Breast epithelium (tissue), 3 donors: ENCODE results near the gene UNC5A.

ENCODE experiments used
- POLR2AphosphoS5 ChIP-seq, 3 donors: sonication (generic); formaldehyde crosslinking; IDR thresholded peaks; one replicate each; pipeline ENCODE4 v1.6.1; 2017; ENCODE audit warnings: antibody characterized with exemption in 3 of 3
- TF ChIP-seq, protein P1 (sequence below), 3 donors: fragments of 450-650 bp; IDR thresholded peaks; one replicate each; pipeline ENCODE4 v1.5.1; 2016 to 2017; ENCODE audit warnings: antibody characterized with exemption in 3 of 3, mild to moderate bottlenecking in 3 of 3, moderate library complexity in 3 of 3

DNA sequence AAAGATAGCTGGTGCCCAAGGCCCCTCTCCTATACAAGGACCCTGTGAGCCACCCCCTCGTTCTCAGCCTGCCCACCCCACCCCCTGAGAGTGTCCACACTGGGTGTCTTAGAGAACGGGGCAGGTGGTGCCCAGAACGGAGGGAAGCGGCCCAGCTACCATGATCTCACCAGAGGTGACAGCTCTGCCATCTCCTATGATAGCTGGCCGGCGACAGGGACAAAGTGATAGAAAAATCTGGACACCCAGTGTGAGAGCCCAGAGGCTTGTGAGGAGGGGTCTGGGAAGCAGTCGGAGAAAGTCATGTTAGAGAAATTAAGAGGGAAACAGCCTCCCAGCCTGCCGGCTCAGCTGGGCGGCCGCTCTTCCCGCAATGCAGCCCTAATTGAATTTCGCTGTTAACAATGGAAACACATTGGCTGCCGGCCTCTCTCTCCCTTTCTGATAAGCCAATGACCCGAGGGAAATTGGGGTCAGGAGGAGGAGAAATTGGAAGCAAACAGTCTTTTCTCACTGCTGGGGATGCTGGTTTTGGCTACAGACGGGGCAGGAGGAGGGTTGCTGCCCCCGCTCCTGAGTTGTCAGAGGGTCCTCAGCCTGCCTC lies 56.5 kb downstream of the UNC5A start:
- TF ChIP-seq, protein P1, sequence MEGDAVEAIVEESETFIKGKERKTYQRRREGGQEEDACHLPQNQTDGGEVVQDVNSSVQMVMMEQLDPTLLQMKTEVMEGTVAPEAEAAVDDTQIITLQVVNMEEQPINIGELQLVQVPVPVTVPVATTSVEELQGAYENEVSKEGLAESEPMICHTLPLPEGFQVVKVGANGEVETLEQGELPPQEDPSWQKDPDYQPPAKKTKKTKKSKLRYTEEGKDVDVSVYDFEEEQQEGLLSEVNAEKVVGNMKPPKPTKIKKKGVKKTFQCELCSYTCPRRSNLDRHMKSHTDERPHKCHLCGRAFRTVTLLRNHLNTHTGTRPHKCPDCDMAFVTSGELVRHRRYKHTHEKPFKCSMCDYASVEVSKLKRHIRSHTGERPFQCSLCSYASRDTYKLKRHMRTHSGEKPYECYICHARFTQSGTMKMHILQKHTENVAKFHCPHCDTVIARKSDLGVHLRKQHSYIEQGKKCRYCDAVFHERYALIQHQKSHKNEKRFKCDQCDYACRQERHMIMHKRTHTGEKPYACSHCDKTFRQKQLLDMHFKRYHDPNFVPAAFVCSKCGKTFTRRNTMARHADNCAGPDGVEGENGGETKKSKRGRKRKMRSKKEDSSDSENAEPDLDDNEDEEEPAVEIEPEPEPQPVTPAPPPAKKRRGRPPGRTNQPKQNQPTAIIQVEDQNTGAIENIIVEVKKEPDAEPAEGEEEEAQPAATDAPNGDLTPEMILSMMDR (IDR thresholded peaks at IDR 0.05), result no peak
- no peak for TF ChIP-seq POLR2AphosphoS5 (IDR thresholded peaks at IDR 0.05)
